ENCODE measurements around the gene SIGLEC7.
A peak's percentile ranks its signal among the peaks of the same experiment; 100 is the strongest.

The SIGLEC7 gene

DNA sequence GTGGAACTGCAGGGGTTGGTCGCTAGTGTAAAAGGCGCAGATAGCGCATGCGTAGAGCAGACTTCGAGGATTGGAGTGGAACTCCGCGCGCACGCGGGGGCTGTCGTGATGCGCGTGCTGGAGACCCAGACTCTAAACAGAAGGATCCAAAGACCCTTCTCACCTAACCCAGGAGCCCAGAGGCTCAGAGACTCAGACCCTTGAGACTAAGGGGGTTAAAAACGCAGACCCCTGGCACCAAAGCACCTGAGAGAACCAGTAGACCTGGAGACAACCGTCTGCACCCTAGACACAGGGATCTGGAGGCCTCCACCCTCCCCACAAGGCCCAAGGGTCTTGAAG lies 33.3 kb upstream of the SIGLEC7 start:
- H3K27me3 ChIP-seq (replicated peaks) = no peaks in the 10 kb centered on the region
- H3K4me3 ChIP-seq (ENCODE audit: low read depth, low read length) = peak overlapping the region; percentile 93
- peaks cover 5% of the 10 kb centered on the region for H3K36me3 ChIP-seq (replicated peaks)
- TF ChIP-seq, protein P1, sequence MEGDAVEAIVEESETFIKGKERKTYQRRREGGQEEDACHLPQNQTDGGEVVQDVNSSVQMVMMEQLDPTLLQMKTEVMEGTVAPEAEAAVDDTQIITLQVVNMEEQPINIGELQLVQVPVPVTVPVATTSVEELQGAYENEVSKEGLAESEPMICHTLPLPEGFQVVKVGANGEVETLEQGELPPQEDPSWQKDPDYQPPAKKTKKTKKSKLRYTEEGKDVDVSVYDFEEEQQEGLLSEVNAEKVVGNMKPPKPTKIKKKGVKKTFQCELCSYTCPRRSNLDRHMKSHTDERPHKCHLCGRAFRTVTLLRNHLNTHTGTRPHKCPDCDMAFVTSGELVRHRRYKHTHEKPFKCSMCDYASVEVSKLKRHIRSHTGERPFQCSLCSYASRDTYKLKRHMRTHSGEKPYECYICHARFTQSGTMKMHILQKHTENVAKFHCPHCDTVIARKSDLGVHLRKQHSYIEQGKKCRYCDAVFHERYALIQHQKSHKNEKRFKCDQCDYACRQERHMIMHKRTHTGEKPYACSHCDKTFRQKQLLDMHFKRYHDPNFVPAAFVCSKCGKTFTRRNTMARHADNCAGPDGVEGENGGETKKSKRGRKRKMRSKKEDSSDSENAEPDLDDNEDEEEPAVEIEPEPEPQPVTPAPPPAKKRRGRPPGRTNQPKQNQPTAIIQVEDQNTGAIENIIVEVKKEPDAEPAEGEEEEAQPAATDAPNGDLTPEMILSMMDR (IDR thresholded peaks at IDR 0.05; ENCODE audit: low read depth, low read length, missing control alignments) = no peak
- H3K27ac ChIP-seq = peak overlapping the region; percentile 31
- DNase-seq = no peak
- in situ Hi-C loops (cut with HindIII; ENCODE audit: low pct_ligation_motif_present, low sequenced_read_pairs) = no loop called here

DNA sequence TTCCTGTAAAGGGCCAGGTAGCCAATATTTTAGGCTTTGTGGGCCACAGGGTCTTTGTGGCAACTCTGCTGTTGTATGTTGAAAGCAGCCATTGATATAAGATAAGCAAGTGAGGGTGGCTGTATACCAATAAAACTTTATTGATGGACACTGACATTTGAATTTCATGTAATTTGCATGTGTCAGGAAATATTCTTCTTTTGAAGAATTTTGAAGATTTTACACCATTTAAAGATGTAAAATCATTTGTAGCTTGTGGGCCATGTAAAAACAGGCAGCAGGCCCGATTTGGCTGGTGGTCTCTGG lies 31.5 kb upstream of the SIGLEC7 start:
- no peak overlapping the region for H3K27ac ChIP-seq
- in situ Hi-C loops (cut with HindIII; ENCODE audit: low pct_ligation_motif_present, low sequenced_read_pairs) = no loop called here
- H3K27me3 ChIP-seq (replicated peaks) = no peaks in the 10 kb centered on the region
- DNase-seq = no peak
- no peaks in the 10 kb centered on the region for H3K36me3 ChIP-seq (replicated peaks)
- TF ChIP-seq, protein P1 (IDR thresholded peaks at IDR 0.05; ENCODE audit: low read depth, low read length, missing control alignments) = no peak
- H3K4me3 ChIP-seq (ENCODE audit: low read depth, low read length) = no peak overlapping the region

DNA sequence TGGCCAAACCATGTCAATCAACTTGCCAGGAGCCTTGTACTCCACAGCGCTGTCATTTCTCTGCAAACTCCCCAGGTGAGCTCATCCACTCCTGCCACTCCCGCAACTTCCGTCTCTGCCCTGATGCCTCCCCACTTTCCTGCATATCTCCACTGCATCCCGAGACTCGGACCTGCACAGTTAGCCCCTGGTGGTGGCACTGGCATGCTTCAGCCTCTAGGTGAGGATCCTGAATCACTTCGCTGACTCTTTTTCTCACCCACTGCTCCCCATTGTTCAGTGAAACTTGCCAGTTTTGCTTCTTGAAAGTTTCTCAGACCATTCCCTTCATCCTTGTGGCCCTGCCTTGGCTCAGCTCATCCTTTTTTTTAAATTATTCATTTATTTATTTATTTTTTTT lies 30.5 kb upstream of the SIGLEC7 start:
- no peak overlapping the region for H3K27ac ChIP-seq

DNA sequence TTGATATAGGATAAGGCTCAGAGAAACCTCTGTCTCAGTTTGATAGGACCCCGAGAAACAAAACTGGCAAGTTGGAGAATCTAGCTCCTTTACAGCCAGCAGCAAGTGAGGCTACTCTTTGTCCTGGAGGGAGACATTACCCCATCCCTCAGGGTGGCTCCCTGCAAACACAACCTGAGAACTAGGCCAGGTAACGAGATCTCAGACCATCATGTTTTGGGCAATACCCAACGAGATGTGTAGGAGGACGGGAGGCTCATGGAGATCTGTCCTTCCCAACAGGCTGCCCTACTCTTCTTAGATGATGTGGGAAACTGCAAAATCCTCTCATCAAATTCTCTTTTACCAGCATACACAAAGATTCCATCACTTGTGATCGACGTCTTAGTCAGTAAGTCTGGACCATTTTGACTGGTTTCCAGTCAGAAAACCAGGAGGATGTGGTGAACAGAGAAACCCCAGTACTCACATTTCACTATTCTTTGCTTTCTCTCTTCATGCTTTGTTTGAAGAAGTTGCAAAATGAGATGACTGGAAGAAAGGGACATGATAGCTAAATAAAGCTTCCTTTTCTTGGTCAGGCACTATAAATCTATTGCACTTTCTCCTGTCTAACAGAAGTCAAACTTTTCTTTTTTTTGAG lies 27.9 kb upstream of the SIGLEC7 start:
- Histone ChIP-seq H3K27ac (no peak overlapping the region), H3K4me3 (ENCODE audit: low read depth, low read length) (no peak overlapping the region), H3K36me3 (replicated peaks) (no peaks in the 10 kb centered on the region), H3K27me3 (replicated peaks) (no peaks in the 10 kb centered on the region)
- TF ChIP-seq, protein P1 (IDR thresholded peaks at IDR 0.05; ENCODE audit: low read depth, low read length, missing control alignments) = no peak
- no peak for DNase-seq
- in situ Hi-C loops (cut with HindIII; ENCODE audit: low pct_ligation_motif_present, low sequenced_read_pairs) = no loop called here

More for the DNA sequence above, 30.5 kb upstream of the SIGLEC7 start:
- Histone ChIP-seq H3K4me3 (ENCODE audit: low read depth, low read length) (no peak overlapping the region), H3K27me3 (replicated peaks) (no peaks in the 10 kb centered on the region), H3K36me3 (replicated peaks) (no peaks in the 10 kb centered on the region)
- TF ChIP-seq, protein P1 (IDR thresholded peaks at IDR 0.05; ENCODE audit: low read depth, low read length, missing control alignments) = peak; percentile 52
- in situ Hi-C loops (cut with HindIII; ENCODE audit: low pct_ligation_motif_present, low sequenced_read_pairs) = no loop called here
- no peak for DNase-seq

DNA sequence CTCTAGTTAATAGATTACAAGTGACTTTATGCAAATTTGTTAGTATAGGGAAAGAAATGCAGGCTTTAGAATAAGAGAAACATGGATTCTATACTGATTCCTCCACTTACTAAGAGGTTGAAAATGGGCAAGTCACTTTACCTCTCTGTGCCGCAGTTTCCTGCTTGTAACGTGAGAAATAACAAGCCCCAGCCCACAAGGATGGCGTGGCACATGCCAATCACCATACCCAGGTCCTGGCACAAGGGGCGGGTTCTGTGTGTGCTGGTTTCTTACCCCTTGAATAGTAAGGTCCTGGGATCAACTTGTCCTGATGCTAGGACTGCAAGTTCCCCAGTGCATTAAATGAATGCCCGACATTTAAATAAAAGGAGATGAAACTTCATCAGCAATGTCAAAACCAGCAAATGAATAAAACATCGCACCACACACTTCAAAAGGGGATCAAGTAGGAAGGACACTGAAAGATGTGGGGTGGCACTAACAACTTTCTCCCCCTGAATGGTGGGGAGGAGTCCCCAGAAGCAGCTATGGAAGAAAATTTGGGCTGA lies 25.3 kb upstream of the SIGLEC7 start:
- no peaks in the 10 kb centered on the region for H3K36me3 ChIP-seq (replicated peaks)
- no peak overlapping the region for H3K4me3 ChIP-seq (ENCODE audit: low read depth, low read length)
- no peak overlapping the region for H3K27ac ChIP-seq
- H3K27me3 ChIP-seq (replicated peaks) = no peaks in the 10 kb centered on the region
- TF ChIP-seq, protein P1 (IDR thresholded peaks at IDR 0.05; ENCODE audit: low read depth, low read length, missing control alignments) = no peak
- in situ Hi-C loops (cut with HindIII; ENCODE audit: low pct_ligation_motif_present, low sequenced_read_pairs) = no loop called here
- no peak for DNase-seq

DNA sequence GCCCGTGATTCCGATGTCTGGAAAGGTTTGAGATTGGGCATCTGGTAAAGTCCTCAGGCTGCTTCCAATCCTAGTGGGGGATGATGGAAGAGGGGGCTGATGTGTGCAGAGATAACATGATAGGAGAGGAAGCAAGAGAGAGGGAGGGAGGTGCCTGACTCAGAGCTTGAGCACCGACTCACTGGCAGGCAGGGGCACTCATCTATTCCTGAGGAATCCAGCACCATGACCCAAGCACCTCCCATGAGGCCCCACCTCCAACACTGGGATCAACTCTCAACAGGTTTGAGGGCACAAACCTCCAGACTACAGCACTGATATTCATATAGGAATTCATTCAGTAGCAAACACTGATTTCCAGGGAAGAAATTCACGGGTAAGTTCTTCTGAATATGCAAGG lies 23.0 kb upstream of the SIGLEC7 start:
- no peak for DNase-seq
- TF ChIP-seq, protein P1 (IDR thresholded peaks at IDR 0.05; ENCODE audit: low read depth, low read length, missing control alignments) = no peak
- Histone ChIP-seq H3K4me3 (ENCODE audit: low read depth, low read length) (no peak overlapping the region), H3K27ac (no peak overlapping the region), H3K27me3 (replicated peaks) (no peaks in the 10 kb centered on the region), H3K36me3 (replicated peaks) (no peaks in the 10 kb centered on the region)
- in situ Hi-C loops (cut with HindIII; ENCODE audit: low pct_ligation_motif_present, low sequenced_read_pairs) = no loop called here

Data from brain microvascular endothelial cell (primary cell).